Left kidney (tissue), 2 donors: ENCODE results near the gene IBA57. TPM values are rescaled to one million over a fixed set of nuclear protein-coding genes. Genes with fewer than 3 reads are reported as not detected.
"Not testable (repeated sequence)": the region's sequence is repeated elsewhere in the genome, so short reads cannot be mapped to it uniquely, and the experiment has no call there.

Experiments used
- DNase-seq: peaks from one replicate; pipeline ENCODE4 v3.0.0-alpha.2; 2013
- polyA plus RNA-seq: library from polyadenylated mRNA; unstranded; fragments of 120-200 nt; gene quantifications from one replicate; pipeline ENCODE4 v1.2.1, GENCODE V29; 2013; ENCODE audit not compliant: insufficient read length

The IBA57 gene
- polyA plus RNA-seq, 1 donor = 5.8 TPM

GRCh38 chr1:228188249-228188648, 22.6 kb downstream of the IBA57 start:
- DNase-seq = not testable (repeated sequence)

- no peak for DNase-seq
Observed at GRCh38 chr1:228190182-228190581, 24.6 kb downstream of the IBA57 start.

GRCh38 chr1:228190778-228191177, 25.2 kb downstream of the IBA57 start:
- no peak for DNase-seq

GRCh38 chr1:228194436-228194835, 28.8 kb downstream of the IBA57 start:
- no peak for DNase-seq

- DNase-seq = no peak
Observed at GRCh38 chr1:228194921-228195812, 29.6 kb downstream of the IBA57 start.

GRCh38 chr1:228197555-228198147, 32.0 kb downstream of the IBA57 start:
- no peak for DNase-seq

DNA sequence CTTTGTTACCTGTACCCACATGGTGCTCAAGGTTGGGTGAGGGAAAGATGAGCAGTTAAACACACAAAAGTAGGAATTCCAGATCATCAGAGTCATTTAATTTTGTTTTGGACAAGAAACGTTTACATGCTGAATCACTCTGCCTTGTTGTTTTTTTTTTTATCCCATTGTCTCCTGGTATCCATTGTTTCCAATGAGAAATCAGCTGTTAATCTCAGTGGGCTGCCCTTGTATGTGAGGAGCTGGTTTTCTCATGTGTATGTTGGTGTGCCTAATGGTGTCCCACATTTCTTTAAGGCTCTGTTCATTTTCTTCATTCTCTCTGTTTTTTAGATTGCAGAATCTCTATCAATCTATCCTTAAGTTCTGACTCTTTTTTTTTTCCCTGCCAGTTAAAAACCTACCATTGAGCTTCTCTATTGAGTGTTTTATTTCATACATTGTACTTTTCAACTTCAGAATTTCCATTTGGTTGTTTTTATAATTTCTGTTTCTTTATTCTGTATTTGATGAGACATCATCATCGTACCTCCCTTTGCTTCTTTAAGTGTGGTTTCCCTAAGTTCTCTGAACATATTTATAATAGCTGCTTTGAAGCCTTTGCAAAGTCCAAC, 33.5 kb downstream of the IBA57 start:
- no peak for DNase-seq

DNA sequence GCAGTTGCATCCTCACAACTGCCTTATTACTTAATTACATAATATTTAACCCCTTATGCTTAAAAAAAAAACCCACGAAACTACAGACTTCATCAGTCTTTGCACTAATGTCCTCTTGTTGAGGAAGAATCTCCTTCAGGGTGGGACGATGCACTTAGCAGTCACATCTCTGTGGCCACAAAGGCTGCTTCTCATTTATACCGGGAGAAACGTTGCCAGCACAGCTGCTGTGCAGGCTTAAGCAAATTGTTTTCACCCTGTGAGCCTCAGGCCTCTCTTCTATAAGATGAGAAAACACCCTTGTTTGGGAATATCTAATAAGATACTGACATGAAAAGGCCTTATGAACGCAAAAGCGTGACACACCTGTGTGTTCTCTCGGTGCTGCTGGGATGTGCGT, 39.4 kb downstream of the IBA57 start:
- DNase-seq = no peak

DNA sequence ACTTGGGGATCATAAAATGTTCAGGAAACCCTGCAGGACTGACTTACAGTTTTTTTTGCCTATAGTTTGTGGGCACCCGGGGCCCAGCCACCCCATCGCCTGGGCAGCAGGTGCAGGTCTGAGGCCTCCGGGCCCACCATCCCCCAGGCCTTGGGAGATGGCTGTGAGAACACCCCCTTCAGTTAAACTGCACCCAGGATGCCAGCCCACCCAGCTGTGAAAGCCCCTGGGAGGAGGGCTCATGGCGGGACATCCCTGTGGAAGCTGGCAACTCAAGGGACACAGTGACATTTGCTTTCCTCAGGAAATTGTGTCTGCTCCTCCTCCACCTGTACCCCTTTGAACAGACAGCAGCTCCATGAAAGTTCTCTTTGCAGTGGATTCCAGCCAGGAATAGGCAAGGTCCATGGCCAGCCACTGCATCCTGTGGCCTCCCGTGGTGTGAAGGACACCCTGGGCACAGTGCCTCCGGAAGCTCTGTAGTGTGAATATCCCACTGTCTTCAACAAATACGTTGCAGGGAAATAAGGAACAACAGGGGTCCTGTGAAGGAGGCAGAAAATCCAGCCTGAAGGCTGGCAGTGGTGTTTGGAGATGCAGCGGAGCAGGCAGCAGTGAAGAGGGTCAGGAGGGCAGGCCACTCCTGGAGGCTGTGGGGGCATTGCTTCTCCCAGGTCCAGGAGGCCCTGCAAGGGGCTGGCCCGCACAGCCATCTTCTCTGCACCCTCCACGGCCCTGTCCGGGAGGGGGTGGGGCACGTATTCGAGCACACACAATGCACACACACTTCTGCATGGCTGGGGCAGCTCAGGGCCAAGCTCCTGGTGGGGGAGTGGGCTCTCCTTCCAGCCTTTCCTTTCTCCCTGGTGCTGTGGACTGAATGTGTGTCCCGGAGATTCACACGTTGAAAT, 40.2 kb downstream of the IBA57 start:
- DNase-seq = no peak

- DNase-seq = no peak
Observed at GRCh38 chr1:228206582-228207351, 41.2 kb downstream of the IBA57 start.

DNA sequence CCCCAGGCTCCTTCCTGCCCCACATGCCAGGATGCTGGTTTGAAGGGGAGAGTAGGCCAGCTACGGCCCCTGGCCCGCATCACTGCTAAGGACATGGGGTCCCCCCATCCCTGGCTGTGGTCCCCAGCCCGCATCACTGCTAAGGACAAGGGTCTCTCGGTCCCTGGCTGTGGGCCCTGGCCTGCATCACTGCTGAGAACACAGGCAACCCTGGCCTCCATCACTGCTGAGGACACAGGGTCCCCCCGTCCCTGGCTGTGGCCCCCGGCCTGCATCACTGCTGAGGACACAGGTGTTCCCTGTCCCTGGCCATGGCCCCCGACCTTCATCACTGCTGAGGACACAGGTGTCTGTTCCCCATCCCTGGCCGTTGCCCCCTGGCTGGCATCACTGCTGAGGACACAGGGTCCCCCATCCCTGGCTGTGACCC, 41.8 kb downstream of the IBA57 start:
- DNase-seq = no peak

GRCh38 chr1:228207851-228208821, 42.5 kb downstream of the IBA57 start, which contains the start of gene OBSCN:
Gene OBSCN (plus strand): TSS chr1:228208044. CDS start chr1:228211784, 3,740 bp downstream.
- no peak for DNase-seq

DNA sequence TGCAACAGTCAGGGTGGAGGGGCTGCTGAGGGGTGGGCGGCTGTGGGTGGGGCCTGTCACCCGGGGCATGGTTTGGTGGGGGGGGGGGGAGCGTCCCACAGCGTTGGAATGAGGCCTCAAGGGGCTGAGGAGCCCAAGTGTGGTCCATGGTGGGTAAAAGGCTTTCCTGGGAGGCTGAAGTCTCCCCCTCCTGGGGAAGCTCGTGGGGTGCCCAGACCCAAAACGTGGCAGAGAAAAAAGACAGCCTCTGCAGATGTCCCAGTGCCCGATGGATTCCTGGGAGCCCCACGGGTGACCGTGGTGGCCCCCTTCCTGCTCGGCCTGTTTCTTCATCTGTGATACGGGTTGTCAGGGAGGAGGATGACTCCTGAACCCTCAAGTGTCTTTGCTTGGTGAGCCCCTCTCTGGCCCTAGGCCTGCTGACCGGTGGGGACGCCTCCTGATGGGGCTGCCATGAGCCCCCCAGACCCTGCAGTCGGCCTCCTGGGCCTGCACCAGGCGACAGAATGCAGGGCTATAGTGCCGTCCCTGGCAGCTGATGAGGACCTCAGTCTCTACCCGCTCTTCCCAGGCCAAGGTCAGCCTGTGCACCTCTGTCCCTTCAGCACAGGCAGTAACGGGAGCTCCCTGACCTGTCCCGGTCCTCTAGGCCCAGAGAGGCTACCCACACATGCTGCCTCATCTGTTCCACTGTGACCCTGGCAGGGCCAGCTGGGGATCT, 43.4 kb downstream of the IBA57 start:
- no peak for DNase-seq

- DNase-seq = no peak
Observed at GRCh38 chr1:228209657-228210056, 44.1 kb downstream of the IBA57 start.

DNA sequence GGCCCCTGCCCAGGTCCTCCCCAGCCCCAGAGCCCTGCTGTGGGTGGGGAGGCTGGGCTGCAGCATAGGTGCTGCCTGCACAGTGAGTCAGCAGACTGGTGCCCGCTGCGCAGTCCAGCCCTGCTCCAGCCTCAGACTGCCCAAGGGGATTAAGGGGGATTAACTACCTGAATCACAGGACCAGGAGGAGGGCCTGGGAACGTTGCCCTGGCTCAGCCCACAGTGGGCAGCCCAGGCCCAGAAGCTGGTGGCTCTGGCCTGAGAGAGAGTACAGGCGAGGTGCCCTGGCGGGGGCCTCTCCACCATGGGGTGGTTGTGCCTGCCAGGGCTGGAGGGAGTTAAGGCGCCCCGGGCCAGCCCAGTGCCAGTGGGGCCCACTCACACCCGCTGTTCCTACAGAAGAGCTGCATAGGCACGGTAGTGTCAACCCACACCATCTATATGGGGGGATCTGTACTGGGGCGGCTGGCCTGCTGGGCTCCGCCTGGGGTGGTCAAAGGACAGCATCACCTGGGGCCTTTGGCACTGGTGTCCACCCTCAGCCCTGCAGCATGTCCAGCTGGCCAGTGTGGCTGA, 44.6 kb downstream of the IBA57 start:
- no peak for DNase-seq

DNA sequence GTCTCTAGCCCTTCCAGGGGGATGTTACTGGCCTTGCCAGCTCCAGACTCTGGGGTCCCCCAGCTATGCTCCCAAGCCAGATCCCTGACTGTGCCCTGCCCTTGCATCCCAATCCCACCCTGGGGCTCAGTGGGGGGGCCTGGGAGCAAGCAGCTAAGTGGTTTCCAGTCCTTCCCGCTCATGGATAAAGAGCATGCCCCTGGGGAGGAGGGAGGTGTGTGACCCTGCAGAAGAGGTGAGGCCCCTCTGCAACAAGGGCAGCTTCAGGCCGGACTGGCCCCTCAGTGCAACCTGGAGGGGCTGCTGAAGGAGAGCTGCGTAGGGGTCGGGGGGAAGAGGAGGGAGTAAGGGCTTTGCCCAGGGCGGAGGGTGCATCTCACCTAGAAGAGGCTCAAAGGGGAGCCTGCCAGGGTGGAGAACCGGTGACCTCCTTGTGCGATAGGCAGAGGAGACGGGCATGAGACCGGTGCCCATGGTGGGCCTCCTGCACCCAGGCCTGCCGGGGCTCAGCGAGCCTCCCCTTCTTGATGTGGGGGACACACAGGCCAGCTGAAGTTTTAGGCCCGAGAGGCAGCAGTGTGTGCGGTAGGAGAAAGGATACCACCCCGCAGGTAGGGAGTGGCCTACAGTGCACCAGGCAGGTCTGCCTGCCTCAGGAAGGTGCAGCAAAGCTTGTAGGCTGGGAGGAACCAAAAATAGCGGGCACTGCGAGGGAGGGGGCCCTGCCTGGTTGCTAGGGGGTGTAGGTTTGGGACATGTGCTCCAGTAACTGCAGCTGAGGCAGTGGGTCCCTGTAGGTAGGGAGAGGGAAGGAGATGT, 45.3 kb downstream of the IBA57 start:
- no peak for DNase-seq

GRCh38 chr1:228211531-228212414, 46.2 kb downstream of the IBA57 start:
- no peak for DNase-seq
